Activated T-cell treated with anti-CD3 and anti-CD28 coated beads, Interleukin-2, amount 50 U/mL, for 48 hours (primary cell): Measurements from ENCODE around the gene GARIN1A.
"Not testable (repeated sequence)": the region's sequence is repeated elsewhere in the genome, so short reads cannot be mapped to it uniquely, and the experiment has no call there.

Experiments
- DNase-seq, 2 experiments: peaks; one replicate each; pipeline ENCODE4 v3.0.0-alpha.2; 2020

The GARIN1A gene

DNA sequence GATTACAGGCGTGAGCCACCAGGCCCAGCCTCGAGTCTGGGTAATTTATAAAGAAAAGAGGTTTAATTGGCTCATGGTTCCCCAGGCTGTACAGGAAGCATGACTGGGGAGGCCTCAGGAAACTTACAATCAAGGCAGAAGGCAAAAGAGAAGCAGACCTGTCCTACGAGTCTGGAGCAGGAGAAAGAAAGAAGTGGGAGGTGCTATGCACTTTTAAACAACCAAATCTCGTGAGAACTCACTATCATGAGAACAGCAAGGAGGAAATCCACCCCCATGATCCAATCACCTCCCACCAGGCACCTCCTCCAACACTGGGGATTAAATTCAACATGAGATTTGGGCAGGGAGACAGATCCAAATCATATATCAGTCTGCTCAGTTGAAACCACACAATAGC lies 11.6 kb downstream of the GARIN1A start:
- DNase-seq: not testable (repeated sequence)

GRCh38 chr7:128687131-128687530 lies 15.0 kb downstream of the GARIN1A start:
- no peak for DNase-seq

DNA sequence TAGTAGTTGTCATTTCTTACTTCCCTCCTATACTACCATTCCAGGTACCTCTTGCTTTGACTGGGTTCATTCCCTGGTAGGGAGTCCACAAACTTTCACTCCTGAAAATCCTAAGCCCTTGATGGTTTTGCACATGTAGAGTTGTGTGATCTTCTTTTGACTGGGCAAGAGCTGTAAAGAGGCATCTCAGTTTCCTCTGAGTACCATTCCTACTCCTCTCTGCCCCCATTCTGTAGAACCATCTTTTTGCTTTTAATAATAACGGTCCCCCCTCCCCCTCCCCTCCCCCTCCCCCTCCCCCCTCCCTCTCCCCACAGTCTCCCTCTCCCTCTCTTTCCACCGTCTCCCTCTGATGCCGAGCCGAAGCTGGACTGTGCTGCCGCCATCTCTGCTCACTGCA lies 16.4 kb downstream of the GARIN1A start:
- DNase-seq: no peak

GRCh38 chr7:128689161-128689935 lies 17.3 kb downstream of the GARIN1A start:
- not testable (repeated sequence) for DNase-seq

DNA sequence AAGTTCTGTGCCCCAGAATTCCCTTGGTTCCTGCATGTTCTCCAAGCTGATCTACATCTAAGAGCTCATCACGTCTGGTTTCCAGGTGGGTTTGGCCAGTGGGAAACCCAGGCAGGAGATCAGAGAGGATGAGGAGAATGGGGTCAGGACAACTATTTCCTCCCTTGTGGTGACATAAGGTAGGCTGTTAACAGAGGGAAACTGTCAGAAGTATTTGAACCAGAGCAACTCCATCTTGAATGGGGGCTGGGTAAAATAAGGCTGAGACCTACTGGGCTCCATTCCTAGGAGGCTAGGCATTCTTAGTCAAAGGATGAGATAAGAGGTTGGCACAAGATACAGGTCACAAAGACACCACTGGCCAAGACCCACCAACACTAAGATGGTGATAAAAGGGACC lies 19.1 kb downstream of the GARIN1A start:
- DNase-seq: no peak

- no peak for DNase-seq
Measured at GRCh38 chr7:128692623-128693270, 20.7 kb downstream of the GARIN1A start.

- no peak for DNase-seq
Measured at GRCh38 chr7:128693373-128694015, 21.4 kb downstream of the GARIN1A start.

DNA sequence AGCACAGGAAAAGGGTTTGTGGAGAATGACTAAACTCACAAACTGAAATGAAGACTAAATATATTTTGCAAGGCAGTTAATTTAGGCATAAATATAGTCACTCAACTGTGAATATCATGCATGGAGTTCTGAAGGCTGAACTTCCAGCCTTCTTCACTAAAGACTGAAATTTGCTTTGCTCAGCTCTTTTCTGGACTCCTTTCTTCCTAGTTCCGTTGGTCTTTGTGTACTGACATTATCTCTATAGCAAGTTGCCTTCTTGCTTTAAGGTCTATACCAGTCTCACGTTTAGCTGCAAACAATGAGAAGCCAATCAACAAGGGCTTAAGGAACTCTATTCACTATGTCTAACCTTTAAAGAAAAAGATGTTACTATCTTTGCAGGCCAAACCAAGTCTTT lies 22.6 kb downstream of the GARIN1A start:
- no peak for DNase-seq

DNA sequence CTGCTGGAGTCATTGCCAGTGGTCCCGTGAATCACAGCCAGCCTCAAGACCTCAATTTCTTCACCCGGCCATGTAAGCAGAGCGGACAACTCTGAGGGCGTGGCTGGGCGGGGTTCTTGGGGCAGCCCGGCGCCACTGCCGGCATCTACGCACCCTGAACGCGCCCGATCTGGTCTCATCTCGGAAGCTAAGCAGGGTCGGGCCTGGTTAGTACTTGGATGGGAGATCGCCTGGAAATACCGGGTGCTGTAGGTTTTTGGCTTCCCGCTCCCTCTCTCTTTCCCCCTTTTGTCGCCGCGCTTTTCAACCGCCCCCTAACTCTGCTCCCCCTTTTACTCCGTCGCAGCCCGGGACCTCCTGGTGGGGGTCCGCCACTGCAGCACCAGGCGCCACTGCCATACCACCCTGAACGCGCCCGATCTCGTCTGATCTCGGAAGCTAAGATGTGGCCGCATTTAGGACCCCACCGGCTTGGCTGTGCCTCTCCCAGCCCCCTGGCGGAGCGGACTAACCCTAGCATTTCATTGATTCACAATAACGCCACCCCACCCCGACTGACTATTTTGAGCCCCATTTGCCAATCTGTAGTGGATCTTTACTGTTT lies 25.3 kb downstream of the GARIN1A start:
- DNase-seq: peak; percentile 83 to 85

DNA sequence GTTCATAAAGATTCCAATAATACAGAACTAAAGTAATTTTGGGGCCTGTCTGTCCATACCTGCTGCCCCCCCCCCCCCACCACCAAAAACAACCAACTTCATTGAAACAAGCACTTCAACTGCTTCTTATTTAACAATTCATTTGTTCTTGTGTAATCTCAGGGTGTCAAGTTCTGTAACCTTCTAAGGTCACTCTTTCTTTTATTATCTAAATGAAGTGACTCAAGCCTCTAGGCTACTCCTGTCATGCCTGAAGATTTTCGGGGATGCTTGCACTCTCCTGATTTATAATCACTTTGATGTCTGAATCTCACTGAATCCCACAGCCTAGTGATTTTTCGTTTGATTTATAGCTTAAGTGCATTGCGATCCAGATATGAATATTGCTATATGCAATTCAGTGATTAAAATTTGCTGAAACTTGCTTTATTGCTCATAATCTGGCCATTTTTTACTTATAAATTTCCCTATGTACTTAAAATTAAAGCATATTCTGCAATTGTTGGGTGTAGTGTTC lies 27.2 kb downstream of the GARIN1A start:
- DNase-seq: no peak

GRCh38 chr7:128699895-128700294 lies 27.8 kb downstream of the GARIN1A start:
- no peak for DNase-seq

DNA sequence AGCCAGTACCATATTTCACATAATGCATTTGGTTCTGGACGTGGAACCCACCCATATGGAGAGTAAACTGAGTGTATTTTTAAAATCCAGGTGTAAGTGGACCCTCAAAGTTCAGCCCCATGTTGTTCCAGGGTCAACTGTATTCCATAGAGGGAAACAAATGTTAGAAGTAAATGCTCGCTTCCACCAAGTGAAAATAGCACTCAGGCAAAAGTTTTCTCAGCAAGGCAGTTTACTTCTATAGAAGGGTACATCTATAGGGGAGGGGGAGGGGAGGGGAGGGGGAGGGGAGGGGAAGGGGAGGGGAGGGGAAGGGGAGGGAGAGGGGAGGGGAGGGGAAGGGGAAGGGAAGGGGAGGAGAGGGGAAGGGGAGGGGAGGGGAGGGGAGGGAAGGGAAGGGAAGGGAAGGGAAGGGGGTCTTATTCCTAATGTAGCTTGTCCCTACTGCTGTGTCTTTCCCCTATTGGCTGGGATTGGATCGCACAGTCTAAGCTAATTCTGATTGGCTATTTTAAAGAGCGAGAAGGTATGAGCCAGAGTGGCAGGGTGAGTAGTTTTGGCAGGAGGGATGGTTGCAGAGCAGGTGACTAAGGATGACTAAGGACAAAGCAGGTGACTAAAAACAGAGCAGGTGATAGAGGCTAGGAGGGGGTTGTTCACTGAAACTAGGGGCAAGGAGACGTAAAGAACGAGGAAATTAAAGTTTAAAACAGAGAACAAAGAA lies 29.1 kb downstream of the GARIN1A start:
- no peak for DNase-seq

DNA sequence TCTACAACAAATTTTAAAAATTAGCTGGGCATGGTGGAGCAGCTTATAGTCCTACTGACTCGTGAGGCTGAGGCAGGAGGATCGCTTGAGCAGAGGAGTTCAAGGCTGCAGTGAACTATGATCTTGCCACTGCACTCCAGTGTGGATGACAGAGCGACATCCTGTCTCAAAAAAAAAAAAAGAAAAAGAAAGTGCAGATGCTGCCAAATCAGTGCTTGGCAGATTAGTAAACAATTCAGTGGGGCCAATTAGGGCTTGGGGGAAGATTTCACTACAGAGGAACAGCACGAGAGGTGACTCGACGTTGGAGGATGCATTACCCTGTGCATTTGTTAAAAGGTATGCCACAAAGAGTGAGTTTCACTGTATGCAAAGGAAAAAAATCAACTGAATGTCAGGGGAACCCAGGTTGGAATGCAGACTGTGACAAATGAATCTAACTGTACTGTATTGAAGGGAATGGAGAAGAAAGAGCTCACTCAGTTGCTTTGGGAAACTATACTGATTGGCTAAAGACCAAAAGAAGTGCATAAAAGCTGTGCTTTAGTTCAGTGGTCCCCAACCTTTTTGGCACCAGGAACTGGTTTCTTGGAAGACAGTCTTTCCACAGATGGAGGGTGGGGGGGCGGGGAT lies 31.6 kb downstream of the GARIN1A start:
- no peak for DNase-seq

DNA sequence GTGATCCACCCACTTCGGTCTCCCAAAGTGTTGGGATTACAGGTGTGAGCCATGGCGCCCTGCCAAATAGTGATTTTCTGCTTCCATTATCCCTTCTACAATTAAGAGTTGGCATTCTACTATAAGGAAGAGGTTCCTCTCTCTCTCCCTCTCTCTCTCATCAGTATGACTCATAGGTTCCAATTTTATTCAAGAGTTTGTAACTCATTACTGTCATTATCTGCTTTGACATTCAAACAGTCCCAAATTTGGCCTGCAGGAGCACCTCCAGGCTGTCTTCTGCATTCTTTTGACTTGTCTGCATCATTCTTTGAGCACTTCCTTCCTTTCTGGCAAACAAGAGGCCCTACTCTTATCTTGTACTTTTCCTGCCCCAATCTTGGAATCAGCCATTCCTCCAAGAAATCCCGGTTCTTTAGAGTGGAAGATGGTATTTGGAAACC lies 33.8 kb downstream of the GARIN1A start:
- no peak for DNase-seq

DNA sequence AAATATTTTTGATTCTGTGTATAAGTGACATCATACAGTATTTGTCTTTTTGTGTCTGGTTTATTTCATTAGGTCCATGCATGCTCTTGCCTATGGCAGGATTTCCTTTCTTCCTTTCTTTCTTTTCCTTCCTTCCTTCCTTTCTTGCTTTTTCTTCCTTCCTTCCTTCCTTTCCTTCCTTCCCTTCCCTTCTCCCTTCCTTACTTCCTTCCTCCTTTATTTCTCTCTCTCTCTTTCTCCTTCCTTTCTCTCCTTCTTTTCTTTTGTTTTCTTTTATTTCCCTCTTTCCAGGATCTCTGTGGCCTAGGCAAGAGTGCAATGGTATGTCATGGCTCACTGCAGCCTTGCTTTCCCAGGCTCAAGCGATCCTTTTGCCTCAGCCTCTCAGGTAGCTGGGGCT lies 35.7 kb downstream of the GARIN1A start:
- DNase-seq: no peak

- no peak for DNase-seq
Measured at GRCh38 chr7:128708235-128708634, 36.1 kb downstream of the GARIN1A start.

DNA sequence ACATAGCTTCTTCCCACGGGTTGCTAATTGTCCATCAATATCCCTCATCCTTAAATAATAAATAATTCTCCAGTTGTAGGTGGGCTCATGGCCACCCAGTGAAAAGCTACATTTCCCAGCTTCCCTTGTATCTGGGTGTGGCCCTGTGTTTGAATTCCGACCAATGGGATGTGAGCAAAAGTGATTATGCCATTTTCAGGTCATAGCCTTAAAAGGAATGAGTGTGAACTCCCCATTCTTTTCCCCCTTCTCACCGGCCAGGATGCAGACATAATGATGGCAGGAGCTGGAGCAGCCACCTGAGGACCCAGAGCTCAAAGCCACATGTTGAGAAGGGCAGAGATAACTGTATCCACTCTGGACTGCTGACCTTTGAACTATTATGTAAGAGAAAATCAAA lies 36.7 kb downstream of the GARIN1A start:
- no peak for DNase-seq

GRCh38 chr7:128710481-128710880 lies 38.4 kb downstream of the GARIN1A start:
- no peak for DNase-seq

DNA sequence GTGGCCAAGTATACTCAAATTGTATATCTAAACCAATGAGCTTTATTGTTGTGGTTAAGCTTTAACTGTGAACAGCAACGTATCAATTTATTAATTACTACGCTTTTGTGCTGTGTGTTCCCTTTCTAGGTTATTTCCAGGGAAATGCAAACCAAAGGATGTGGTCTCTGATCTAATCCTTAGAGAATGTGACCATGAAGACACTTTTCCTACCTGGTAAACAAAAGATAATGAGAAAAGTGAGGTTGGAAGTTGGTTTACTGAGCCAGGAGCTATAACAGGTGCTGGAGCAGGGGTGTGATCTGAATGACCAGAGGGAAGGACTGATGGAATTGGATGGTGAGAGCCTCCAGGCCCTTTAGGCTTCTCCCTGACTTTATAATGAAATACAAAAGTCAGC lies 41.7 kb downstream of the GARIN1A start:
- no peak for DNase-seq

DNA sequence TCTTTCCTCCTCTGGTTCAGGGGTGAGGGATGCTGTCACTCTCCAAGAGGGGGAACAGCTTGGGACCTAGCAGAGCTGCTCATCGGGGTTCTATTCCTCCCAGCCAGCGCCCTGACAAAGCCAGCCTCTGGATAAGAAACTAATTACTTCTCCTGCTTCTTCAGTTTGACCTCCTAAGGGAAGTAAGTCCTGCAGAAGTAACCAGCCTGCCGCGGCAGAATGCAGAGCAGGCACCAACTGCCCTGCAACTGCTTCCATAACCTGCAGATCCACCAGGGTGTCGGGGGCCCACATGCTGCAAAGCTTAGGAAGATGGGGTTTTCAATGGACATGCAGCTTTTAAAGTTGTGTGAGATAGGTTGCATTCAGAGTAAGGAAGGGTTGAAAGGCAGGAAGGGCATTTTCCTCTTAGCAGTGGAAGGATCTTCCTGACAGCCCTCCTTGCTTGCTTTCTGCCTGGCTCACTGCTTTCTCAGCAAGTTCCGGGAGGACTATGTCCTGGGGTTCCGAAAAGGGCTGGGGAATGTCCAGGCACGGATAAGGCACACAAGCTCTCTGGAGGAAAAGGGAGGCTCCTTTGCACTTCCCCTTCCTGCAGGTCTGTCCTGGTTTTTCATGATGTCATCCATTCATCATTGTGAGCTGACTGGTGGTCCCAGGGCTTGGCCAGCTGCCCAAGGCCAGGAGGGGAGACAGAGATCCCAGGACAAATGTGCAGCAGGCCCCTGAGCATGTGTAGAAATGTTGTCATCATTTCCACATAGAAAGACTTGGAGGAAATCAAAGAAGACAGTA lies 42.8 kb downstream of the GARIN1A start:
- DNase-seq: no peak

- DNase-seq: no peak
Measured at GRCh38 chr7:128718967-128719642, 47.0 kb downstream of the GARIN1A start.
